ENCODE measurements around the gene TTC21B.

DNA sequence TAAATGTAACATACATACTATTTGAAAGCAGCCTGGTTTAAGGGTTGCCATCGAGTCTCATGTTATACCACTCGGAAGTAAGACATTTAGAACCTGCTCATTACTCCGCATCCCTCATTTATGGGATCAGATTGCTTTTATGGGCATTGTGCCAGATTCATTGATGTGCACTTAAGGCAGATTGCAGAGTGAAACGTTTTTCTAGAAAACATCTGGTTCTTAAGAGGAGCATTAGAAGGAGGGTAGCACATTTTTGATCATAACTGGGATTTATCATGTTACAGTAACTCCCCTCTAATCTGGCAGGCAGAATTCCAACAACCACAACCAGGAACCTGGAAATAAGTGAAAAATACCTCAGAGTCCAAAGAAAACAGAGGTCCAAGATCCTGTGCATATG is 85.4 kb downstream of the TTC21B start:
- no peak for TF ChIP-seq EZH2 (IDR thresholded peaks at IDR 0.05; ENCODE audit: borderline replicate concordance, low read length)
- TF ChIP-seq, protein P1, sequence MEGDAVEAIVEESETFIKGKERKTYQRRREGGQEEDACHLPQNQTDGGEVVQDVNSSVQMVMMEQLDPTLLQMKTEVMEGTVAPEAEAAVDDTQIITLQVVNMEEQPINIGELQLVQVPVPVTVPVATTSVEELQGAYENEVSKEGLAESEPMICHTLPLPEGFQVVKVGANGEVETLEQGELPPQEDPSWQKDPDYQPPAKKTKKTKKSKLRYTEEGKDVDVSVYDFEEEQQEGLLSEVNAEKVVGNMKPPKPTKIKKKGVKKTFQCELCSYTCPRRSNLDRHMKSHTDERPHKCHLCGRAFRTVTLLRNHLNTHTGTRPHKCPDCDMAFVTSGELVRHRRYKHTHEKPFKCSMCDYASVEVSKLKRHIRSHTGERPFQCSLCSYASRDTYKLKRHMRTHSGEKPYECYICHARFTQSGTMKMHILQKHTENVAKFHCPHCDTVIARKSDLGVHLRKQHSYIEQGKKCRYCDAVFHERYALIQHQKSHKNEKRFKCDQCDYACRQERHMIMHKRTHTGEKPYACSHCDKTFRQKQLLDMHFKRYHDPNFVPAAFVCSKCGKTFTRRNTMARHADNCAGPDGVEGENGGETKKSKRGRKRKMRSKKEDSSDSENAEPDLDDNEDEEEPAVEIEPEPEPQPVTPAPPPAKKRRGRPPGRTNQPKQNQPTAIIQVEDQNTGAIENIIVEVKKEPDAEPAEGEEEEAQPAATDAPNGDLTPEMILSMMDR (IDR thresholded peaks at IDR 0.05; ENCODE audit: low read length) = no peak
